Naive B cell (primary cell): ENCODE measurements around the gene CBL. TPM values are rescaled to one million over a fixed set of nuclear protein-coding genes. Genes with fewer than 3 reads are reported as not detected.

Experiments used
- ATAC-seq, 2 donors: fragments of 150-1000 bp; cut with Tn5 transposase; 2 replicates each; pipeline ENCODE4 v1.10.0; 2021; ENCODE audit warnings: low read depth in 2 of 2, mild to moderate bottlenecking in 2 of 2, moderate library complexity in 2 of 2
- DNase-seq: peaks from one replicate; pipeline ENCODE4 v3.0.0; 2022
- H3K27ac Mint-ChIP-seq, 6 donors: one replicate each; pipeline ENCODE4 v1.8.0; 2020 to 2022; ENCODE audit warnings: mild to moderate bottlenecking in 6 of 6, mixed read lengths in 6 of 6, moderate library complexity in 5 of 6, inconsistent platforms in 2 of 6
- H3K27me3 Mint-ChIP-seq, 3 donors: one replicate each; pipeline ENCODE4 v1.8.0; 2021 to 2022; ENCODE audit warnings: mixed read lengths in 3 of 3, mild to moderate bottlenecking in 1 of 3
- H3K36me3 Mint-ChIP-seq, 2 donors: one replicate each; pipeline ENCODE4 v1.8.0; 2020 to 2022; ENCODE audit warnings: mixed read lengths in 2 of 2, inconsistent platforms in 1 of 2, mild to moderate bottlenecking in 1 of 2
- H3K4me1 Mint-ChIP-seq, 3 donors: one replicate each; pipeline ENCODE4 v1.8.0; 2020 to 2022; ENCODE audit warnings: mixed read lengths in 3 of 3, inconsistent platforms in 1 of 3, mild to moderate bottlenecking in 1 of 3, moderate library complexity in 1 of 3
- H3K4me3 Mint-ChIP-seq, 8 donors: one replicate each; pipeline ENCODE4 v1.8.0; 2020 to 2022; ENCODE audit warnings: mild to moderate bottlenecking in 8 of 8, mixed read lengths in 8 of 8, moderate library complexity in 8 of 8, inconsistent platforms in 2 of 8
- H3K9me3 Mint-ChIP-seq, 7 donors: one replicate each; pipeline ENCODE4 v1.8.0; 2020 to 2022; ENCODE audit warnings: mixed read lengths in 7 of 7, mild to moderate bottlenecking in 5 of 7, inconsistent platforms in 2 of 7, moderate library complexity in 1 of 7
- polyA plus RNA-seq, 6 donors: library from polyadenylated mRNA; unstranded; fragments of 300-500 nt; fragmentation: Illumina TruSeq; gene quantifications; one replicate each; pipeline ENCODE4 v1.2.3, GENCODE V29; 2021; ENCODE audit warnings: low read depth in 6 of 6

CBL gene
- polyA plus RNA-seq, 6 donors from 2014 or later: 8.3 to 22.0 (median 14.4) TPM

GRCh38 chr11:119303227-119303718 lies 97.1 kb downstream of the CBL start:
- Mint-ChIP-seq H3K4me3 (no peak overlapping the region), H3K27me3 (no peaks in the 10 kb centered on the region), H3K36me3 (peaks cover 45% of the 10 kb centered on the region in 2 donors), H3K27ac (peak overlapping the region in 2 of 6 donors; percentile 35 to 64), H3K4me1 (peaks cover 0 to 4% (median 0%) of the 10 kb centered on the region in 3 donors), H3K9me3 (no peaks in the 10 kb centered on the region)
- DNase-seq (no peak), ATAC-seq (no peak)

- Mint-ChIP-seq H3K4me3 (no peak overlapping the region), H3K9me3 (no peaks in the 10 kb centered on the region), H3K27me3 (no peaks in the 10 kb centered on the region), H3K4me1 (peaks cover 0 to 4% (median 0%) of the 10 kb centered on the region in 3 donors), H3K36me3 (peaks cover 31 to 33% of the 10 kb centered on the region in 2 donors), H3K27ac (peak overlapping the region in 2 of 6 donors; percentile 39 to 90)
- DNase-seq: no peak
- ATAC-seq: no peak
These were observed 99.6 kb downstream of the CBL start for GRCh38 chr11:119305556-119306372.

DNA sequence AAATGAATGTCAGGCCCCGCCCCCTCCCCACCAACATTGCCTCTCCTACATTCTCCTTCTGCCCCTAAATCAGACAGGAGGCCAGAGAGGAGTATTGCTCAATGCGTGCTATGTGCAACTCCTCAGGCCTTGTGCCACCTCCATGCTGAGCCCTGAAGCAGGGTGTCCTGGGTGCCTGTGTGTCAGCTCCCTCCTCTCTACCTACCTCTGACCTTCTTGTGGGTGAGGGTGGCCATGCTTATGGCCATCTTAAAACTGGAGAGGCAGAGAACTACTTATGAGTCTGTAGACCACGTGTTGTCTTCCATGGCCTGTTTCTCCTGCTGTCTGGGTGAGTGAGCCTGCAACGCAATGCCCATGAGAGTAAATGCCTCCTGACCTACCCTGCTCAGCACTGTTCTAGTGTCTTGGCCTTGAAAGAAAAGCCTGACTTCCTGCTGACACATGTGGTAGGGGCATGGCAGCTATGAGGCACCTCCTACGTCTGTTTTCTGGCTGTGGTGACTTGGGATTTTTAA lies 100.3 kb downstream of the CBL start:
- Mint-ChIP-seq H3K27me3 (no peaks in the 10 kb centered on the region), H3K4me1 (peaks cover 0 to 4% (median 0%) of the 10 kb centered on the region in 3 donors), H3K36me3 (peaks cover 24 to 26% of the 10 kb centered on the region in 2 donors), H3K4me3 (no peak overlapping the region), H3K27ac (peak overlapping the region in 2 of 6 donors; percentile 31 to 96), H3K9me3 (no peaks in the 10 kb centered on the region)
- no peak for DNase-seq
- ATAC-seq: no peak

GRCh38 chr11:119307219-119307618 lies 101.1 kb downstream of the CBL start:
- peaks cover 0 to 4% (median 0%) of the 10 kb centered on the region in 3 donors for H3K4me1 Mint-ChIP-seq
- no peak for DNase-seq
- H3K27me3 Mint-ChIP-seq: peaks cover 0 to 2% (median 1%) of the 10 kb centered on the region in 3 donors
- ATAC-seq: no peak
- peaks cover 19 to 26% of the 10 kb centered on the region in 2 donors for H3K36me3 Mint-ChIP-seq
- no peaks in the 10 kb centered on the region for H3K9me3 Mint-ChIP-seq
- no peak overlapping the region for H3K4me3 Mint-ChIP-seq
- H3K27ac Mint-ChIP-seq: no peak overlapping the region

- no peak overlapping the region for H3K27ac Mint-ChIP-seq
- H3K27me3 Mint-ChIP-seq: peaks cover 0 to 7% (median 7%) of the 10 kb centered on the region in 3 donors
- ATAC-seq (no peak), DNase-seq (no peak)
- H3K4me1 Mint-ChIP-seq: peaks cover 0 to 4% (median 0%) of the 10 kb centered on the region in 3 donors
- no peaks in the 10 kb centered on the region for H3K9me3 Mint-ChIP-seq
- no peak overlapping the region for H3K4me3 Mint-ChIP-seq
- peaks cover 12 to 22% of the 10 kb centered on the region in 2 donors for H3K36me3 Mint-ChIP-seq
These were observed 101.8 kb downstream of the CBL start for GRCh38 chr11:119307974-119308373.

GRCh38 chr11:119309411-119309810 lies 103.3 kb downstream of the CBL start:
- peaks cover 0 to 12% (median 7%) of the 10 kb centered on the region in 3 donors for H3K27me3 Mint-ChIP-seq
- no peaks in the 10 kb centered on the region for H3K9me3 Mint-ChIP-seq
- H3K4me1 Mint-ChIP-seq: peaks cover 2 to 4% (median 4%) of the 10 kb centered on the region in 3 donors
- H3K27ac Mint-ChIP-seq: no peak overlapping the region
- H3K4me3 Mint-ChIP-seq: peak overlapping the region in 1 of 8 donors; percentile 34
- peaks cover 0 to 8% of the 10 kb centered on the region in 2 donors for H3K36me3 Mint-ChIP-seq
- DNase-seq (no peak), ATAC-seq (no peak)

- Mint-ChIP-seq H3K27me3 (peaks cover 3 to 19% (median 14%) of the 10 kb centered on the region in 3 donors), H3K9me3 (no peaks in the 10 kb centered on the region), H3K4me1 (peaks cover 5 to 9% (median 7%) of the 10 kb centered on the region in 3 donors), H3K36me3 (peaks cover 0 to 4% of the 10 kb centered on the region in 2 donors), H3K27ac (no peak overlapping the region), H3K4me3 (peak overlapping the region in 1 of 8 donors; percentile 34)
- ATAC-seq (no peak), DNase-seq (no peak)
These were observed 104.0 kb downstream of the CBL start for GRCh38 chr11:119309953-119310681.

- Mint-ChIP-seq H3K27ac (no peak overlapping the region), H3K4me3 (no peak overlapping the region), H3K4me1 (peaks cover 9 to 15% (median 12%) of the 10 kb centered on the region in 3 donors), H3K36me3 (no peaks in the 10 kb centered on the region), H3K9me3 (no peaks in the 10 kb centered on the region), H3K27me3 (peaks cover 8 to 24% (median 19%) of the 10 kb centered on the region in 3 donors)
- DNase-seq (no peak), ATAC-seq (no peak)
These were observed 104.5 kb downstream of the CBL start for GRCh38 chr11:119310682-119311052.

GRCh38 chr11:119314726-119315125 lies 108.6 kb downstream of the CBL start:
- peak overlapping the region in 6 of 8 donors; percentile 49 to 85 (median 74) for H3K4me3 Mint-ChIP-seq
- H3K4me1 Mint-ChIP-seq: peaks cover 20 to 32% (median 24%) of the 10 kb centered on the region in 3 donors
- no peaks in the 10 kb centered on the region for H3K9me3 Mint-ChIP-seq
- H3K27ac Mint-ChIP-seq: no peak overlapping the region
- ATAC-seq (no peak), DNase-seq (no peak)
- peaks cover 12 to 47% (median 34%) of the 10 kb centered on the region in 3 donors for H3K27me3 Mint-ChIP-seq
- H3K36me3 Mint-ChIP-seq: no peaks in the 10 kb centered on the region

DNA sequence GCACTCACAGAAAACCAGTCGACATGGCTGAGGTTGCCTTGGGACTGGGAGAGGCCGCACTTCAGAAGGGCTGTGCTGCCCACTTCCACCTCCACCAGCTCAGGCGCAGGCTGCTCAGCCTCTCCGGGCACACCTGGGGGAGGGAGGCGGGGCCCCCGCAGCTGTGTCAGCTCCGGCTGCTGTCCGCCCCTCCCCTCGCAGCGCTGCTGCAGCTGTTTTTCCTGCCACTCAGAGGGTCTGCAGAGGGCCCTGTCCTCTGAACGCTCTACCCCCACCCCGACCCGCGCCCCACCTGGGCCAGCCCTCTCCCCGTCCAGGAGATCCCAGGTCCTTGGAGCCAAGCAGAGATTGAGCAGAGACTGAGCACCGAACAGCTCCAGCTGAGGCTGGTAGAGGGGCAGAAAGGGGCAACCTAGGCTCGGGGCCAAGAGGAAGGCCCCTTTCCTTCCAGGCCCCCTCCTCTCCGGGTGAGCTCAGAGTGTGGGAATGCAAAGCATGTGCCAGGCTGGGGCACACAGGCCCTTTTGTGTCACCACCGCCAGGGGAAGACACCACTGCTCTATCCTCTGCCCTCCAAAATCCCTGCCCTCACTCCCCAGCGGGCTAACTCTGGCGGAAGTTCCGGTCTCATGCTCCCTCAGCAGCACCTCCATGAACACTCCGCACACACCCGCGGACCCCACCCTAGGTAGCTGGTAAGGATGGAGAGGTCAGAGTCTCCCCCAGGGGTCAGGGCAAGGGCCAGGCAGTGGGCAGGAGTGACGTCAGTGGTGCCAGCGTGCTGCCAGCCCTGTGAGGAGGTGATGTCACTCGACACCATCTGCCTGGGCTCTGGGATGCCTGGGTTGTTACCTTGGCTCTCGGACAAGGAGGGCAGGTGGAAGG lies 109.2 kb downstream of the CBL start:
- peak; percentile 72 to 74 for ATAC-seq
- peaks cover 12 to 52% (median 40%) of the 10 kb centered on the region in 3 donors for H3K27me3 Mint-ChIP-seq
- H3K4me1 Mint-ChIP-seq: peaks cover 24 to 35% (median 26%) of the 10 kb centered on the region in 3 donors
- H3K4me3 Mint-ChIP-seq: peak overlapping the region; percentile 53 to 85 (median 76)
- H3K36me3 Mint-ChIP-seq: no peaks in the 10 kb centered on the region
- peak overlapping the region in 3 of 6 donors; percentile 11 to 78 (median 27) for H3K27ac Mint-ChIP-seq
- peak; percentile 48 for DNase-seq
- H3K9me3 Mint-ChIP-seq: no peaks in the 10 kb centered on the region

- H3K36me3 Mint-ChIP-seq: no peaks in the 10 kb centered on the region
- peak overlapping the region; percentile 21 to 85 (median 74) for H3K4me3 Mint-ChIP-seq
- no peaks in the 10 kb centered on the region for H3K9me3 Mint-ChIP-seq
- peaks cover 12 to 52% (median 40%) of the 10 kb centered on the region in 3 donors for H3K27me3 Mint-ChIP-seq
- ATAC-seq: no peak
- peaks cover 25 to 37% (median 26%) of the 10 kb centered on the region in 3 donors for H3K4me1 Mint-ChIP-seq
- H3K27ac Mint-ChIP-seq: peak overlapping the region in 3 of 6 donors; percentile 11 to 78 (median 27)
- no peak for DNase-seq
These were observed 110.0 kb downstream of the CBL start for GRCh38 chr11:119316016-119316728.
